ENCODE results near the gene GTPBP3.

DNA sequence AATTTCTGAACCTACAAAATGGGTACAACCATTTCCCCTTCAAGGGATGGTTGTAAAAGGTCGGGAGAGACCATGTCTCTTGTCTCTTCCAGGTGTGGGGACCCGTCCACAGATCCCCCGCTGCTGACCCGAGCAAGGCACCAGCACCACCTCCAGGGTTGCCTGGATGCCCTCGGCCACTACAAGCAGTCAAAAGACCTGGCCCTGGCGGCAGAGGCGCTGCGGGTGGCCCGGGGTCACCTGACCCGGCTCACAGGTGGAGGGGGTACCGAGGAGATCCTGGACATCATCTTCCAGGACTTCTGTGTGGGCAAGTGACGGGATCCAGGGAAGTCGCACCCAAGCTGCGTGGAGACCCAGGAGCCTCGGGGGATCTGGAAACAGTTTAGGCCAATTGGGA lies 4.0 kb downstream of the GTPBP3 start:
- TF ChIP-seq, protein P1, sequence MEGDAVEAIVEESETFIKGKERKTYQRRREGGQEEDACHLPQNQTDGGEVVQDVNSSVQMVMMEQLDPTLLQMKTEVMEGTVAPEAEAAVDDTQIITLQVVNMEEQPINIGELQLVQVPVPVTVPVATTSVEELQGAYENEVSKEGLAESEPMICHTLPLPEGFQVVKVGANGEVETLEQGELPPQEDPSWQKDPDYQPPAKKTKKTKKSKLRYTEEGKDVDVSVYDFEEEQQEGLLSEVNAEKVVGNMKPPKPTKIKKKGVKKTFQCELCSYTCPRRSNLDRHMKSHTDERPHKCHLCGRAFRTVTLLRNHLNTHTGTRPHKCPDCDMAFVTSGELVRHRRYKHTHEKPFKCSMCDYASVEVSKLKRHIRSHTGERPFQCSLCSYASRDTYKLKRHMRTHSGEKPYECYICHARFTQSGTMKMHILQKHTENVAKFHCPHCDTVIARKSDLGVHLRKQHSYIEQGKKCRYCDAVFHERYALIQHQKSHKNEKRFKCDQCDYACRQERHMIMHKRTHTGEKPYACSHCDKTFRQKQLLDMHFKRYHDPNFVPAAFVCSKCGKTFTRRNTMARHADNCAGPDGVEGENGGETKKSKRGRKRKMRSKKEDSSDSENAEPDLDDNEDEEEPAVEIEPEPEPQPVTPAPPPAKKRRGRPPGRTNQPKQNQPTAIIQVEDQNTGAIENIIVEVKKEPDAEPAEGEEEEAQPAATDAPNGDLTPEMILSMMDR (IDR thresholded peaks at IDR 0.05), result no peak
- no peak for TF ChIP-seq POLR2A (IDR thresholded peaks at IDR 0.05)
- TF ChIP-seq POLR2AphosphoS5 (IDR thresholded peaks at IDR 0.05), result no peak
